IMR-90 (cell line): ENCODE measurements around the gene PRR18. TPM values are rescaled to one million over a fixed set of nuclear protein-coding genes. Genes with fewer than 3 reads are reported as not detected.

Experiments
- ATAC-seq: fragments of 200-7000 bp; cut with Tn5 transposase; 2 replicates; pipeline ENCODE4 v1.9.1; 2020; ENCODE audit warnings: low read depth, mild to moderate bottlenecking, moderate library complexity
- BruUV-seq: library from RNA; stranded (reverse); fragments of 400-500 nt; replicated peaks from 2 replicates; lab custom pipeline; 2021; lab: Mats Ljungman, UMichigan
- CTCF ChIA-PET: fragments of 300-600 bp; formaldehyde crosslinking; extraction: SDS; loops from one replicate; lab custom pipeline; 2021; ENCODE audit warnings: antibody characterized with exemption; lab: Yijun Ruan, JAX
- POLR2A ChIA-PET: fragments of 300-600 bp; sonication (Branson Sonifier 250); formaldehyde crosslinking; loops from one replicate; lab custom pipeline; 2022; ENCODE audit warnings: antibody characterized with exemption; ENCODE audit not compliant: unreplicated experiment; lab: Charles Lee
- DNase-seq: peaks from one replicate; pipeline ENCODE4 v3.0.0; 2013
- H2AFZ ChIP-seq: replicated peaks from 2 replicates; pipeline ENCODE3; 2013; ENCODE audit warnings: low read length, mild to moderate bottlenecking; ENCODE audit not compliant: poor library complexity
- H2AK5ac ChIP-seq: 2 replicates; pipeline ENCODE4 v1.6.1; 2013; ENCODE audit warnings: low read depth, low read length, inconsistent platforms
- H2AK9ac ChIP-seq: replicated peaks from 2 replicates; pipeline ENCODE3; 2013; ENCODE audit warnings: mild to moderate bottlenecking, low read depth, low read length, moderate library complexity; ENCODE audit not compliant: poor library complexity
- H2BK120ac ChIP-seq: 2 replicates; pipeline ENCODE4 v1.6.1; 2013; ENCODE audit warnings: low read depth, low read length, inconsistent platforms
- H2BK15ac ChIP-seq: 3 replicates; pipeline ENCODE4 v1.6.1; 2013; ENCODE audit warnings: low read depth, low read length, inconsistent platforms
- H2BK20ac ChIP-seq: 2 replicates; pipeline ENCODE4 v1.6.1; 2013; ENCODE audit warnings: low read depth, mild to moderate bottlenecking, inconsistent platforms, low read length, moderate library complexity
- H2BK5ac ChIP-seq: 2 replicates; pipeline ENCODE4 v1.6.1; 2013; ENCODE audit warnings: mild to moderate bottlenecking, low read depth, low read length, inconsistent platforms; ENCODE audit not compliant: poor library complexity, severe bottlenecking
- H3K14ac ChIP-seq: replicated peaks from 2 replicates; pipeline ENCODE4 v1.6.1; 2013; ENCODE audit warnings: low read depth, low read length, inconsistent platforms
- H3K18ac ChIP-seq: 2 replicates; pipeline ENCODE4 v1.6.1; 2013; ENCODE audit warnings: low read depth, low read length, control low read depth
- H3K23ac ChIP-seq: 2 replicates; pipeline ENCODE4 v1.6.1; 2013; ENCODE audit warnings: low read depth, low read length, inconsistent platforms
- H3K27ac ChIP-seq: 2 replicates; pipeline ENCODE4 v1.5.1; 2013; ENCODE audit warnings: mild to moderate bottlenecking, control low read depth, low read length; ENCODE audit not compliant: insufficient read depth
- H3K27me3 ChIP-seq: 2 replicates; pipeline ENCODE4 v1.6.1; 2013; ENCODE audit warnings: low read length; ENCODE audit not compliant: control insufficient read depth, insufficient read depth
- H3K36me3 ChIP-seq: 2 replicates; pipeline ENCODE4 v1.6.1; 2013; ENCODE audit warnings: low read length, mixed read lengths; ENCODE audit not compliant: control insufficient read depth, insufficient read depth
- H3K4ac ChIP-seq: 2 replicates; pipeline ENCODE4 v1.6.1; 2013; ENCODE audit warnings: low read depth, low read length, inconsistent platforms
- H3K4me1 ChIP-seq: 2 replicates; pipeline ENCODE4 v1.6.1; 2013; ENCODE audit warnings: low read length, mixed read lengths; ENCODE audit not compliant: control insufficient read depth, insufficient read depth
- H3K4me2 ChIP-seq: 2 replicates; pipeline ENCODE4 v1.6.1; 2013; ENCODE audit warnings: low read depth, mild to moderate bottlenecking, control low read depth, low read length, moderate library complexity
- H3K4me3 ChIP-seq: 2 replicates; pipeline ENCODE4 v1.5.1; 2013; ENCODE audit warnings: low read depth, mild to moderate bottlenecking, control low read depth, low read length, moderate library complexity; ENCODE audit not compliant: insufficient read depth
- H3K56ac ChIP-seq: 2 replicates; pipeline ENCODE4 v1.6.1; 2013; ENCODE audit warnings: low read length, inconsistent platforms; ENCODE audit not compliant: insufficient read depth; ENCODE audit errors: extremely low read depth
- H3K79me1 ChIP-seq, 2 experiments: 2 replicates each; pipeline ENCODE4 v1.6.1; 2013; ENCODE audit warnings: low read length in 2 of 2, inconsistent platforms in 1 of 2, low read depth in 1 of 2
- H3K9ac ChIP-seq: 2 replicates; pipeline ENCODE4 v1.6.1; 2013; ENCODE audit warnings: low read depth, low read length, control low read depth
- H3K9me1 ChIP-seq: 2 replicates; pipeline ENCODE4 v1.6.1; 2013; ENCODE audit warnings: low read length, inconsistent platforms; ENCODE audit not compliant: insufficient read depth
- H3K9me3 ChIP-seq: 2 replicates; pipeline ENCODE4 v1.6.1; 2013; ENCODE audit warnings: low read length; ENCODE audit not compliant: control insufficient read depth, insufficient read depth
- H4K20me1 ChIP-seq: 2 replicates; pipeline ENCODE4 v1.6.1; 2013; ENCODE audit warnings: low read length, inconsistent platforms; ENCODE audit not compliant: insufficient read depth
- H4K5ac ChIP-seq: 2 replicates; pipeline ENCODE4 v1.6.1; 2013; ENCODE audit warnings: mild to moderate bottlenecking, low read depth, low read length, control low read depth
- H4K8ac ChIP-seq, 2 experiments: 2 replicates each; pipeline ENCODE4 v1.6.1; 2013; ENCODE audit warnings: low read depth in 2 of 2, low read length in 2 of 2, control low read depth in 1 of 2, inconsistent platforms in 1 of 2
- H4K91ac ChIP-seq: 2 replicates; pipeline ENCODE4 v1.6.1; 2013; ENCODE audit warnings: low read depth, low read length, inconsistent platforms; ENCODE audit not compliant: insufficient read depth
- BHLHE40 ChIP-seq: fragments of 150-350 bp; IDR thresholded peaks from 2 replicates; pipeline ENCODE4 v1.6.1; 2016; ENCODE audit warnings: mild to moderate bottlenecking, low read depth, low read length
- CEBPB ChIP-seq: IDR thresholded peaks from 2 replicates; pipeline ENCODE4 v1.6.1; 2012; ENCODE audit warnings: low read depth, low read length, improper control_type of control experiment
- CHD1 ChIP-seq: IDR thresholded peaks from 2 replicates; pipeline ENCODE4 v1.6.1; 2012; ENCODE audit warnings: low read depth, low read length, improper control_type of control experiment
- FOS ChIP-seq: fragments of 150-350 bp; IDR thresholded peaks from 2 replicates; pipeline ENCODE4 v1.6.1; 2016; ENCODE audit warnings: low read depth, low read length
- MAFK ChIP-seq: IDR thresholded peaks from 2 replicates; pipeline ENCODE4 v1.6.1; 2012; ENCODE audit warnings: low read depth, low read length, improper control_type of control experiment
- MAZ ChIP-seq: IDR thresholded peaks from 2 replicates; pipeline ENCODE4 v1.6.1; 2012; ENCODE audit warnings: low read depth, mild to moderate bottlenecking, low read length, improper control_type of control experiment, moderate library complexity, borderline replicate concordance
- MXI1 ChIP-seq: IDR thresholded peaks from 2 replicates; pipeline ENCODE4 v1.6.1; 2012; ENCODE audit warnings: low read depth, mild to moderate bottlenecking, low read length, moderate library complexity, borderline replicate concordance
- NFE2L2 ChIP-seq: fragments of 150-350 bp; IDR thresholded peaks from 2 replicates; pipeline ENCODE4 v1.6.1; 2016; ENCODE audit warnings: low read depth, mild to moderate bottlenecking, low read length
- POLR2A ChIP-seq: IDR thresholded peaks from 2 replicates; pipeline ENCODE4 v1.6.1; 2012; ENCODE audit warnings: mild to moderate bottlenecking, low read depth, low read length
- RAD21 ChIP-seq: IDR thresholded peaks from 2 replicates; pipeline ENCODE4 v1.6.1; 2012; ENCODE audit warnings: low read length, improper control_type of control experiment
- RCOR1 ChIP-seq: IDR thresholded peaks from 2 replicates; pipeline ENCODE4 v1.6.1; 2012; ENCODE audit warnings: mild to moderate bottlenecking, low read length, improper control_type of control experiment; ENCODE audit not compliant: insufficient replicate concordance
- RFX5 ChIP-seq: IDR thresholded peaks from 2 replicates; pipeline ENCODE4 v1.8.0; 2012; ENCODE audit warnings: low read depth, mild to moderate bottlenecking, low read length, moderate library complexity
- SMC3 ChIP-seq: fragments of 150-350 bp; IDR thresholded peaks from 2 replicates; pipeline ENCODE4 v1.6.1; 2016; ENCODE audit warnings: low read depth, mild to moderate bottlenecking, antibody characterized with exemption, low read length, moderate library complexity
- WGBS, 2 experiments: methylation state at CpG; one replicate each; pipeline versions ENCODE4 v1.1.5 to v1.1.7; 2013; ENCODE audit warnings: missing lambda C conversion rate in 2 of 2; ENCODE audit not compliant: insufficient read length in 1 of 2; ENCODE audit errors: extremely low coverage in 2 of 2; 5-methylcytosine and 5-hydroxymethylcytosine counted together
- dilution Hi-C: fragments of 300-500 bp; cut with HindIII; formaldehyde crosslinking; loops from one replicate; pipeline ENCODE4 v1.14.3; 2018; ENCODE audit warnings: low sequenced_read_pairs; ENCODE audit not compliant: unreplicated experiment
- in situ Hi-C: fragments of 300-500 bp; cut with MboI; formaldehyde crosslinking; loops from 3 replicates; pipeline ENCODE4 v1.14.3; 2019; ENCODE audit warnings: low sequenced_read_pairs, inconsistent platforms, mixed read lengths
- intact Hi-C: fragments of 100-400 bp; cut with micrococcal nuclease; formaldehyde crosslinking; loops from 2 replicates; pipeline ENCODE4 v1.10.0; 2022
- polyA plus RNA-seq, 3 experiments: library from polyadenylated mRNA; depleted of rRNA; stranded (reverse); fragments of >200 nt; gene quantifications; 2 replicates each; pipeline ENCODE4 v1.2.3, GENCODE V29; 2012; ENCODE audit warnings: low replicate concordance in 1 of 3
- total RNA-seq: library from RNA; depleted of rRNA; stranded (reverse); fragments of >200 nt; gene quantifications from 2 replicates; pipeline ENCODE4 v1.2.3, GENCODE V29; 2012
- TF ChIP-seq, protein P1 (sequence below): fragments of 150-350 bp; IDR thresholded peaks from 2 replicates; pipeline ENCODE4 v1.6.1; 2017; ENCODE audit warnings: mild to moderate bottlenecking, antibody characterized with exemption, low read length, low read depth
- TF ChIP-seq, protein P2 (sequence below): fragments of 150-350 bp; IDR thresholded peaks from 2 replicates; pipeline ENCODE4 v1.6.1; 2016; ENCODE audit warnings: low read depth, mild to moderate bottlenecking, low read length, moderate library complexity, borderline replicate concordance
- TF ChIP-seq, protein P3 (sequence below): conservative IDR thresholded peaks from 2 replicates; pipeline ENCODE4 v1.5.1; 2012; ENCODE audit warnings: mild to moderate bottlenecking, low read depth, low read length, improper control_type of control experiment

The PRR18 gene
- total and polyA plus RNA-seq, 2 of the 4 experiments (the other 2 are of a cell fraction): not detected

DNA sequence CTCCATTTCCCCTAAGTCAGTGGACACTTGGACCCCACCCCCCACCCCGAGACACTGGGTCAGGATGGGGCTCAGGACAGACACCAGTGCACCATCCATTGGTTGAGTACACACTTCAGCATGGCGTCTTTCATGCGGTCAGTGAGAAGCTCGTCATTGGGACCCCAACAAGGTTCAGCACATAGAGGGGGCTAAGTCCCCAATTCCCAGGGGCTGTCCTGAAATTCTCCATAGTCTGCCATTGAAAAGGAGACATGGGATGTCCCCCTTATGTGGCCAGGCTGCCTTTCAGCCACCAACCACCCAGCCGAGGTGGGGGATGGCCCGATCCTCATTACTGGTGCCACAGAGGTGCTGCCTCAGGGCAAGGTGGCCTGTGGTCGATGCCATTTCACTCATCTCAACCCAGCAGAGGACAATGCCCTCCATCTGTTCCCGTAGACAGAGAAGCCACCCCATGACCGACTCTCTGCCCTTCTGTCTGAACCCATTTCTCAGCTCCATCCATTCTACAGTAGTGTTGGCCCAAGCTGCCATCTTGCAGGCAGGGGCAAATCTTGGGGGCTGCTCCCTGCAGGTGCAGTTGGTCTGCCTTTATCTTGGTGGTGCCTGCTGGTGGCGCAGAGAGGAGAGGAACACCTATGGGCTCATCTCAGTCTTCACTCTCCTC is 37.4 kb downstream of the PRR18 start:
- Histone ChIP-seq H3K79me1 (no peaks in the 10 kb centered on the region), H2BK20ac (no peak overlapping the region), H2AK9ac (no peak overlapping the region), H2BK120ac (no peak overlapping the region), H2BK5ac (no peak overlapping the region), H3K9me3 (no peaks in the 10 kb centered on the region), H3K4me2 (no peak overlapping the region), H3K23ac (no peak overlapping the region), H4K5ac (no peak overlapping the region), H2BK15ac (no peak overlapping the region), H4K91ac (no peak overlapping the region), H3K4me3 (no peak overlapping the region), H3K27me3 (peaks cover 16% of the 10 kb centered on the region), H4K20me1 (no peaks in the 10 kb centered on the region), H3K9me1 (no peaks in the 10 kb centered on the region), H3K14ac (no peak overlapping the region), H3K18ac (no peak overlapping the region), H3K56ac (no peak overlapping the region), H4K8ac (no peak overlapping the region), H3K4me1 (no peaks in the 10 kb centered on the region), H2AK5ac (no peak overlapping the region), H2AFZ (no peak overlapping the region), H3K36me3 (no peaks in the 10 kb centered on the region), H3K4ac (no peak overlapping the region), H3K9ac (no peak overlapping the region), H3K27ac (no peak overlapping the region)
- ATAC-seq (no peak), DNase-seq (no peak)
- ChIA-PET POLR2A (no interaction called here), CTCF (no interaction called here)
- 90% methylated on average over 5 of the region's 10 CpGs; no CpG with 5 or more reads in 1 of the 2 experiments for WGBS, 2 experiments
- no TSS peak for BruUV-seq
- in situ Hi-C loops (no loop called here), dilution Hi-C loops (no loop called here), intact Hi-C loops (loop anchor here (5.0 kb wide), 1 partner anchor 384 kb away; no protein-coding TSS in a partner anchor)
- TF ChIP-seq MAFK (no peak), RFX5 (no peak), BHLHE40 (no peak), CHD1 (no peak), CEBPB (no peak), RAD21 (no peak), MXI1 (no peak), SMC3 (no peak), NFE2L2 (no peak), FOS (no peak), POLR2A (no peak), MAZ (no peak), RCOR1 (no peak)
- TF ChIP-seq, protein P1, sequence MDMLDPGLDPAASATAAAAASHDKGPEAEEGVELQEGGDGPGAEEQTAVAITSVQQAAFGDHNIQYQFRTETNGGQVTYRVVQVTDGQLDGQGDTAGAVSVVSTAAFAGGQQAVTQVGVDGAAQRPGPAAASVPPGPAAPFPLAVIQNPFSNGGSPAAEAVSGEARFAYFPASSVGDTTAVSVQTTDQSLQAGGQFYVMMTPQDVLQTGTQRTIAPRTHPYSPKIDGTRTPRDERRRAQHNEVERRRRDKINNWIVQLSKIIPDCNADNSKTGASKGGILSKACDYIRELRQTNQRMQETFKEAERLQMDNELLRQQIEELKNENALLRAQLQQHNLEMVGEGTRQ: no peak
- TF ChIP-seq, protein P2, sequence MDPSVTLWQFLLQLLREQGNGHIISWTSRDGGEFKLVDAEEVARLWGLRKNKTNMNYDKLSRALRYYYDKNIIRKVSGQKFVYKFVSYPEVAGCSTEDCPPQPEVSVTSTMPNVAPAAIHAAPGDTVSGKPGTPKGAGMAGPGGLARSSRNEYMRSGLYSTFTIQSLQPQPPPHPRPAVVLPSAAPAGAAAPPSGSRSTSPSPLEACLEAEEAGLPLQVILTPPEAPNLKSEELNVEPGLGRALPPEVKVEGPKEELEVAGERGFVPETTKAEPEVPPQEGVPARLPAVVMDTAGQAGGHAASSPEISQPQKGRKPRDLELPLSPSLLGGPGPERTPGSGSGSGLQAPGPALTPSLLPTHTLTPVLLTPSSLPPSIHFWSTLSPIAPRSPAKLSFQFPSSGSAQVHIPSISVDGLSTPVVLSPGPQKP: no peak
- TF ChIP-seq, protein P3, sequence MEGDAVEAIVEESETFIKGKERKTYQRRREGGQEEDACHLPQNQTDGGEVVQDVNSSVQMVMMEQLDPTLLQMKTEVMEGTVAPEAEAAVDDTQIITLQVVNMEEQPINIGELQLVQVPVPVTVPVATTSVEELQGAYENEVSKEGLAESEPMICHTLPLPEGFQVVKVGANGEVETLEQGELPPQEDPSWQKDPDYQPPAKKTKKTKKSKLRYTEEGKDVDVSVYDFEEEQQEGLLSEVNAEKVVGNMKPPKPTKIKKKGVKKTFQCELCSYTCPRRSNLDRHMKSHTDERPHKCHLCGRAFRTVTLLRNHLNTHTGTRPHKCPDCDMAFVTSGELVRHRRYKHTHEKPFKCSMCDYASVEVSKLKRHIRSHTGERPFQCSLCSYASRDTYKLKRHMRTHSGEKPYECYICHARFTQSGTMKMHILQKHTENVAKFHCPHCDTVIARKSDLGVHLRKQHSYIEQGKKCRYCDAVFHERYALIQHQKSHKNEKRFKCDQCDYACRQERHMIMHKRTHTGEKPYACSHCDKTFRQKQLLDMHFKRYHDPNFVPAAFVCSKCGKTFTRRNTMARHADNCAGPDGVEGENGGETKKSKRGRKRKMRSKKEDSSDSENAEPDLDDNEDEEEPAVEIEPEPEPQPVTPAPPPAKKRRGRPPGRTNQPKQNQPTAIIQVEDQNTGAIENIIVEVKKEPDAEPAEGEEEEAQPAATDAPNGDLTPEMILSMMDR: no peak
